Gastrocnemius medialis (tissue), 4 donors: ENCODE results near the gene DOCK7. TPM values are rescaled to one million over a fixed set of nuclear protein-coding genes. Genes with fewer than 3 reads are reported as not detected.

Experiments used
- ATAC-seq, 2 donors: fragments of 150-250 bp; one replicate each; pipeline ENCODE4 v1.9.1; 2016
- DNase-seq, 2 donors: peaks; one replicate each; pipeline ENCODE4 v3.0.0-alpha.2; 2019
- H3K27ac ChIP-seq, 4 donors: fragments of 200-600 bp; sonication (generic); 1 replicate in 1 of 4; 2 replicates in 3 of 4; pipeline ENCODE4 v1.5.1; 2016 to 2018; ENCODE audit warnings: mild to moderate bottlenecking in 2 of 4, moderate library complexity in 1 of 4
- H3K27me3 ChIP-seq, 3 donors: fragments of 200-600 bp; sonication (generic) in 2 of 3; 1 replicate in 1 of 3; 2 replicates in 2 of 3; pipeline versions ENCODE4 v1.5.1 to v1.6.0; 2016 to 2019; ENCODE audit warnings: mild to moderate bottlenecking in 1 of 3, moderate library complexity in 1 of 3
- H3K36me3 ChIP-seq, 2 donors: fragments of 200-600 bp; sonication (generic) in 1 of 2; one replicate each; pipeline ENCODE4 v1.5.1; 2017 to 2018
- H3K4me1 ChIP-seq, 2 donors: fragments of 200-600 bp; sonication (generic) in 1 of 2; one replicate each; pipeline ENCODE4 v1.5.1; 2016 to 2017; ENCODE audit warnings: mild to moderate bottlenecking in 2 of 2
- H3K4me3 ChIP-seq, 4 donors: fragments of 200-600 bp; sonication (generic) in 3 of 4; 1 replicate in 1 of 4; 2 replicates in 3 of 4; pipeline ENCODE4 v1.5.1; 2016 to 2019; ENCODE audit warnings: mild to moderate bottlenecking in 2 of 4
- H3K9me3 ChIP-seq, 3 donors: fragments of 200-600 bp; sonication (generic) in 2 of 3; 1 replicate in 1 of 3; 2 replicates in 2 of 3; pipeline ENCODE4 v1.5.1; 2016 to 2019
- POLR2A ChIP-seq, 2 donors: fragments of 450-650 bp; IDR thresholded peaks; one replicate each; pipeline ENCODE4 v1.6.1; 2017; ENCODE audit warnings: antibody characterized with exemption in 2 of 2, mild to moderate bottlenecking in 2 of 2, moderate library complexity in 2 of 2
- in situ Hi-C, 4 donors: fragments of 200-750 bp; cut with MboI; loops; one replicate each; pipeline versions ENCODE4 v1.15.0 to v1.8.0; 2017; ENCODE audit warnings: low sequenced_read_pairs in 4 of 4
- intact Hi-C: fragments of 100-400 bp; cut with DNase I; formaldehyde crosslinking; loops from one replicate; pipeline ENCODE4 v1.15.1; 2023; ENCODE audit warnings: low total_unique reads
- total RNA-seq, 4 donors: library from RNA; depleted of rRNA; stranded (reverse); fragments of >200 nt; gene quantifications; one replicate each; pipeline versions ENCODE4 v1.1.0 to v1.2.3, GENCODE V29; 2016
- TF ChIP-seq, protein P1 (sequence below), 5 experiments: fragments of 450-650 bp in 3 of 5; fragments of 200-600 bp in 2 of 5; sonication (generic) in 2 of 5; IDR thresholded peaks in 4 of 5; conservative IDR thresholded peaks in 1 of 5; 1 replicate in 4 of 5; 2 replicates in 1 of 5; pipeline ENCODE4 v1.5.1; 2016 to 2019; ENCODE audit warnings: antibody characterized with exemption in 5 of 5, mild to moderate bottlenecking in 3 of 5, moderate library complexity in 3 of 5

The DOCK7 gene
- total RNA-seq, 4 donors from 2014 or later = 7.9 to 14.7 (median 10.9) TPM

DNA sequence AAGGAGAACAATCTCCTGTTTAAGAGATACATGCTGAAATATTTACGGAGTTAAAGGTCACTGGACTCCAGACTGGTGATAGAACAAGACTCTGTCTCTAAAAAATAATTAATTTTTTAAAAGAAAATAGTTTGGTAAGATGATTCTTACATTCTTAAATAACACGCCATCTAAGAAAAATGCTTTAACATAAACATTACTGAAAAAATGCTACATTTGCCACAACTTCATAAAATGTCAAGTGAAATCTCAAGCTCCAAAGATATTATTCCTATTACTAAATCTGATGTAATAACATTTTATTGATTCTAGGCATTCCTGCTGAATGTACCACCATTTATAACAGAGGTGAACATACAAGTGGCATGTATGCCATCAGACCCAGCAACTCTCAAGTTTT lies 86.7 kb downstream of the DOCK7 start:
- ATAC-seq (no peak), DNase-seq (no peak)
- Histone ChIP-seq H3K4me1 (no peaks in the 10 kb centered on the region), H3K9me3 (no peaks in the 10 kb centered on the region), H3K4me3 (no peak overlapping the region), H3K36me3 (no peaks in the 10 kb centered on the region), H3K27me3 (no peaks in the 10 kb centered on the region), H3K27ac (no peak overlapping the region)
- intact Hi-C loops (no loop called here), in situ Hi-C loops (no loop called here)
- TF ChIP-seq, protein P1, sequence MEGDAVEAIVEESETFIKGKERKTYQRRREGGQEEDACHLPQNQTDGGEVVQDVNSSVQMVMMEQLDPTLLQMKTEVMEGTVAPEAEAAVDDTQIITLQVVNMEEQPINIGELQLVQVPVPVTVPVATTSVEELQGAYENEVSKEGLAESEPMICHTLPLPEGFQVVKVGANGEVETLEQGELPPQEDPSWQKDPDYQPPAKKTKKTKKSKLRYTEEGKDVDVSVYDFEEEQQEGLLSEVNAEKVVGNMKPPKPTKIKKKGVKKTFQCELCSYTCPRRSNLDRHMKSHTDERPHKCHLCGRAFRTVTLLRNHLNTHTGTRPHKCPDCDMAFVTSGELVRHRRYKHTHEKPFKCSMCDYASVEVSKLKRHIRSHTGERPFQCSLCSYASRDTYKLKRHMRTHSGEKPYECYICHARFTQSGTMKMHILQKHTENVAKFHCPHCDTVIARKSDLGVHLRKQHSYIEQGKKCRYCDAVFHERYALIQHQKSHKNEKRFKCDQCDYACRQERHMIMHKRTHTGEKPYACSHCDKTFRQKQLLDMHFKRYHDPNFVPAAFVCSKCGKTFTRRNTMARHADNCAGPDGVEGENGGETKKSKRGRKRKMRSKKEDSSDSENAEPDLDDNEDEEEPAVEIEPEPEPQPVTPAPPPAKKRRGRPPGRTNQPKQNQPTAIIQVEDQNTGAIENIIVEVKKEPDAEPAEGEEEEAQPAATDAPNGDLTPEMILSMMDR (IDR thresholded peaks at IDR 0.05 in 4 of 5, conservative IDR thresholded peaks at IDR 0.05 in 1 of 5) = no peak
- no peak for TF ChIP-seq POLR2A (IDR thresholded peaks at IDR 0.05)

DNA sequence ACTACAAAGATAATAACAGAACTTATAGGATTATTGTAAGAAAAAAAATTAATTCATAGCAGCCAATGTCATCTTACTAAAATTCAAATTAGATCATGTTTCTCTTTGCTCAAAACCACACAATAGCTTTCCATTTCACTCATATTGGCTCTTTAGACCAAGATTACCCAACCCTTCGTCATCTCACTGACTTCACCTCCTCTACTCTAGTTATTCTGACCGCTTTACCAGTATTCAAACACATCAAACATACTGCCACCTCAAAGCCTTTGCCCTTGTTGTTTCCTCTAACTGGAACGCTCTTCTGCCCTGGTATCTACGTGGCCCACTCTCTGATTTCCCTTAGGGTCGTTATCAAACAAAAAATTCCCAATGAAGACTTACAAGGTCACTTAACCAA lies 89.1 kb downstream of the DOCK7 start:
- no peak for DNase-seq
- Histone ChIP-seq H3K4me1 (no peaks in the 10 kb centered on the region), H3K27me3 (no peaks in the 10 kb centered on the region), H3K36me3 (no peaks in the 10 kb centered on the region), H3K9me3 (no peaks in the 10 kb centered on the region), H3K4me3 (no peak overlapping the region), H3K27ac (no peak overlapping the region)
- in situ Hi-C loops = no loop called here
- ATAC-seq = no peak
- TF ChIP-seq POLR2A (IDR thresholded peaks at IDR 0.05) = no peak
- TF ChIP-seq, protein P1 (IDR thresholded peaks at IDR 0.05 in 4 of 5, conservative IDR thresholded peaks at IDR 0.05 in 1 of 5) = no peak
- intact Hi-C loops = no loop called here

- no peaks in the 10 kb centered on the region for H3K27me3 ChIP-seq
- H3K4me3 ChIP-seq = no peak within 1 kb of the TSS
- in situ Hi-C loops = no loop called here
- H3K9me3 ChIP-seq = no peaks in the 10 kb centered on the region
- TF ChIP-seq, protein P1 (IDR thresholded peaks at IDR 0.05 in 4 of 5, conservative IDR thresholded peaks at IDR 0.05 in 1 of 5) = no peak
- TF ChIP-seq POLR2A (IDR thresholded peaks at IDR 0.05) = no peak
- H3K36me3 ChIP-seq = no peaks in the 10 kb centered on the region
- DNase-seq (no peak), ATAC-seq (no peak)
- intact Hi-C loops = no loop called here
- H3K27ac ChIP-seq = no peak within 1 kb of the TSS
- H3K4me1 ChIP-seq = no peaks in the 10 kb centered on the region
These were observed 90.9 kb downstream of the DOCK7 start, which contains the start of gene ANGPTL3 for GRCh38 chr1:62597281-62597680. Gene ANGPTL3 (plus strand): TSS chr1:62597520. CDS start chr1:62597567, 47 bp downstream.

GRCh38 chr1:62595647-62596046 lies 92.5 kb downstream of the DOCK7 start:
- no peak overlapping the region for H3K27ac ChIP-seq
- H3K4me3 ChIP-seq = no peak overlapping the region
- no peak for DNase-seq
- H3K9me3 ChIP-seq = no peaks in the 10 kb centered on the region
- H3K27me3 ChIP-seq = no peaks in the 10 kb centered on the region
- intact Hi-C loops = no loop called here
- ATAC-seq = no peak
- in situ Hi-C loops = no loop called here
- H3K36me3 ChIP-seq = no peaks in the 10 kb centered on the region
- no peaks in the 10 kb centered on the region for H3K4me1 ChIP-seq
- TF ChIP-seq POLR2A (IDR thresholded peaks at IDR 0.05) = no peak
- TF ChIP-seq, protein P1 (IDR thresholded peaks at IDR 0.05 in 4 of 5, conservative IDR thresholded peaks at IDR 0.05 in 1 of 5) = no peak

- in situ Hi-C loops = no loop called here
- ATAC-seq = no peak
- DNase-seq = no peak
These were observed 94.3 kb downstream of the DOCK7 start for GRCh38 chr1:62593825-62594394.

More at GRCh38 chr1:62593825-62594394, 94.3 kb downstream of the DOCK7 start:
- intact Hi-C loops = no loop called here
- H3K27me3 ChIP-seq = no peaks in the 10 kb centered on the region
- H3K4me1 ChIP-seq = no peaks in the 10 kb centered on the region
- no peak overlapping the region for H3K27ac ChIP-seq
- H3K36me3 ChIP-seq = no peaks in the 10 kb centered on the region
- no peak overlapping the region for H3K4me3 ChIP-seq
- H3K9me3 ChIP-seq = no peaks in the 10 kb centered on the region
- TF ChIP-seq, protein P1 (IDR thresholded peaks at IDR 0.05 in 4 of 5, conservative IDR thresholded peaks at IDR 0.05 in 1 of 5) = no peak
- no peak for TF ChIP-seq POLR2A (IDR thresholded peaks at IDR 0.05)
